ENCODE results near the gene DRG1.
"Not testable (repeated sequence)": the region's sequence is repeated elsewhere in the genome, so short reads cannot be mapped to it uniquely, and the experiment has no call there.

DRG1 gene

DNA sequence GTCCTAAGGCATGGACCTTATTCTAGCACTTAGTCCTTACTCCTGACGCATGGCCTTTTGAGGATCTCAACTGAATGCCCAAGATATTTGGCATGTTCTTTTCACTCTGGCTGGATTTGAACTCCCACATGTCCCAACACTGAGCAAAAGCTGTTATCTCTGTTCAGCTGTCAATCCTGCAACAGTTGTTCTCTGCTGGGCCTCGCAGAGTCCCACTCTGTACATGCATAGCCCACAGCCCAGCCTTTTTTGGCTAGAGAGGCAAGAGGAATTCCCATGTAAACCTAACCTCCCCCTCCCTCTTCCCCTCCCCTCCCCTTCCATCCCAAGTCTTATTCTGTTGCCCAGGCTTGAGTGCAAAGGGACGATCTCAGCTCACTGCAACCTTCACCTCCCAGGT lies 21.8 kb upstream of the DRG1 start:
- no peak for ATAC-seq
- no peak for TF ChIP-seq TOX (CRISPR knock-in tag; IDR thresholded peaks at IDR 0.05; ENCODE audit: borderline replicate concordance)
- TF ChIP-seq CSDC2 (CRISPR knock-in tag; IDR thresholded peaks at IDR 0.05), result no peak
- TF ChIP-seq ZNF565 (CRISPR knock-in tag; conservative IDR thresholded peaks at IDR 0.05; ENCODE audit: low read depth), result no peak
- no peak for TF ChIP-seq GLIS3 (CRISPR knock-in tag; IDR thresholded peaks at IDR 0.05)
- TF ChIP-seq SNAI2 (CRISPR knock-in tag; IDR thresholded peaks at IDR 0.05), result no peak
- TF ChIP-seq ARNTL (CRISPR knock-in tag; IDR thresholded peaks at IDR 0.05; ENCODE audit: borderline replicate concordance, low read depth), result no peak
- TF ChIP-seq, protein P1, sequence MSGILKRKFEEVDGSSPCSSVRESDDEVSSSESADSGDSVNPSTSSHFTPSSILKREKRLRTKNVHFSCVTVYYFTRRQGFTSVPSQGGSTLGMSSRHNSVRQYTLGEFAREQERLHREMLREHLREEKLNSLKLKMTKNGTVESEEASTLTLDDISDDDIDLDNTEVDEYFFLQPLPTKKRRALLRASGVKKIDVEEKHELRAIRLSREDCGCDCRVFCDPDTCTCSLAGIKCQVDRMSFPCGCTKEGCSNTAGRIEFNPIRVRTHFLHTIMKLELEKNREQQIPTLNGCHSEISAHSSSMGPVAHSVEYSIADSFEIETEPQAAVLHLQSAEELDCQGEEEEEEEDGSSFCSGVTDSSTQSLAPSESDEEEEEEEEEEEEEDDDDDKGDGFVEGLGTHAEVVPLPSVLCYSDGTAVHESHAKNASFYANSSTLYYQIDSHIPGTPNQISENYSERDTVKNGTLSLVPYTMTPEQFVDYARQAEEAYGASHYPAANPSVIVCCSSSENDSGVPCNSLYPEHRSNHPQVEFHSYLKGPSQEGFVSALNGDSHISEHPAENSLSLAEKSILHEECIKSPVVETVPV (CRISPR knock-in tag; IDR thresholded peaks at IDR 0.05), result no peak
- no peak for TF ChIP-seq TCF4 (CRISPR knock-in tag; IDR thresholded peaks at IDR 0.05; ENCODE audit: borderline replicate concordance)
- TF ChIP-seq, protein P2, sequence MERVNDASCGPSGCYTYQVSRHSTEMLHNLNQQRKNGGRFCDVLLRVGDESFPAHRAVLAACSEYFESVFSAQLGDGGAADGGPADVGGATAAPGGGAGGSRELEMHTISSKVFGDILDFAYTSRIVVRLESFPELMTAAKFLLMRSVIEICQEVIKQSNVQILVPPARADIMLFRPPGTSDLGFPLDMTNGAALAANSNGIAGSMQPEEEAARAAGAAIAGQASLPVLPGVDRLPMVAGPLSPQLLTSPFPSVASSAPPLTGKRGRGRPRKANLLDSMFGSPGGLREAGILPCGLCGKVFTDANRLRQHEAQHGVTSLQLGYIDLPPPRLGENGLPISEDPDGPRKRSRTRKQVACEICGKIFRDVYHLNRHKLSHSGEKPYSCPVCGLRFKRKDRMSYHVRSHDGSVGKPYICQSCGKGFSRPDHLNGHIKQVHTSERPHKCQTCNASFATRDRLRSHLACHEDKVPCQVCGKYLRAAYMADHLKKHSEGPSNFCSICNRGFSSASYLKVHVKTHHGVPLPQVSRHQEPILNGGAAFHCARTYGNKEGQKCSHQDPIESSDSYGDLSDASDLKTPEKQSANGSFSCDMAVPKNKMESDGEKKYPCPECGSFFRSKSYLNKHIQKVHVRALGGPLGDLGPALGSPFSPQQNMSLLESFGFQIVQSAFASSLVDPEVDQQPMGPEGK (CRISPR knock-in tag; IDR thresholded peaks at IDR 0.05; ENCODE audit: borderline replicate concordance), result no peak
- TF ChIP-seq, protein P3, sequence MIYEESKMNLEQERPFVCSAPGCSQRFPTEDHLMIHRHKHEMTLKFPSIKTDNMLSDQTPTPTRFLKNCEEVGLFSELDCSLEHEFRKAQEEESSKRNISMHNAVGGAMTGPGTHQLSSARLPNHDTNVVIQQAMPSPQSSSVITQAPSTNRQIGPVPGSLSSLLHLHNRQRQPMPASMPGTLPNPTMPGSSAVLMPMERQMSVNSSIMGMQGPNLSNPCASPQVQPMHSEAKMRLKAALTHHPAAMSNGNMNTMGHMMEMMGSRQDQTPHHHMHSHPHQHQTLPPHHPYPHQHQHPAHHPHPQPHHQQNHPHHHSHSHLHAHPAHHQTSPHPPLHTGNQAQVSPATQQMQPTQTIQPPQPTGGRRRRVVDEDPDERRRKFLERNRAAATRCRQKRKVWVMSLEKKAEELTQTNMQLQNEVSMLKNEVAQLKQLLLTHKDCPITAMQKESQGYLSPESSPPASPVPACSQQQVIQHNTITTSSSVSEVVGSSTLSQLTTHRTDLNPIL (CRISPR knock-in tag; IDR thresholded peaks at IDR 0.05; ENCODE audit: low read depth), result no peak
- TF ChIP-seq ZNF8 (CRISPR knock-in tag; IDR thresholded peaks at IDR 0.05), result no peak
- TF ChIP-seq ESRRG (CRISPR knock-in tag; IDR thresholded peaks at IDR 0.05), result no peak
- no peak for TF ChIP-seq ZFP30 (CRISPR knock-in tag; IDR thresholded peaks at IDR 0.05)
- TF ChIP-seq PPARA (CRISPR knock-in tag; IDR thresholded peaks at IDR 0.05; ENCODE audit: borderline replicate concordance), result no peak
- TF ChIP-seq ISL1 (CRISPR knock-in tag; IDR thresholded peaks at IDR 0.05), result no peak
- TF ChIP-seq OSR1 (CRISPR knock-in tag; IDR thresholded peaks at IDR 0.05), result no peak

DNA sequence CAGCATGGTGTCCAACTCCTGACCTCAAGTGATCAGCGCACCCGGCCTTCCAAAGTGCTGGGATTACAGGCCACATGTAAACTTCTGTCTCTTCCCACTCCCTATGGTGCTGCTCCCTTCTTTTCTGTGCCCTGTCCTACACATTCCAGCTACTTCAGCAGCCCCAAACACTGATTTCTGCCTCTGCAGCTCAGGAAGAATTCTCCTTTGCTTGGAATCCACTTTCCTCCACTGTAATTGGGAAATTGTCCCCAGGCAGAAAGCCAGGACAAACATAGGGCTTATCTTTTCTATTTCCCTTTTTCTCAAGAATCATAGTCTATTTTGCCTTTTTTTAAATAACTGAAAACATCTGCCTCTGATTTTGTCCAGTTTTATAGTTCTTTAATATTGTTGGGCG lies 21.3 kb upstream of the DRG1 start:
- no peak; the same call in 2 of the 3 replicates for ATAC-seq
- TF ChIP-seq ZC3H10 (CRISPR knock-in tag; IDR thresholded peaks at IDR 0.05), result no peak
- TF ChIP-seq, protein P4, sequence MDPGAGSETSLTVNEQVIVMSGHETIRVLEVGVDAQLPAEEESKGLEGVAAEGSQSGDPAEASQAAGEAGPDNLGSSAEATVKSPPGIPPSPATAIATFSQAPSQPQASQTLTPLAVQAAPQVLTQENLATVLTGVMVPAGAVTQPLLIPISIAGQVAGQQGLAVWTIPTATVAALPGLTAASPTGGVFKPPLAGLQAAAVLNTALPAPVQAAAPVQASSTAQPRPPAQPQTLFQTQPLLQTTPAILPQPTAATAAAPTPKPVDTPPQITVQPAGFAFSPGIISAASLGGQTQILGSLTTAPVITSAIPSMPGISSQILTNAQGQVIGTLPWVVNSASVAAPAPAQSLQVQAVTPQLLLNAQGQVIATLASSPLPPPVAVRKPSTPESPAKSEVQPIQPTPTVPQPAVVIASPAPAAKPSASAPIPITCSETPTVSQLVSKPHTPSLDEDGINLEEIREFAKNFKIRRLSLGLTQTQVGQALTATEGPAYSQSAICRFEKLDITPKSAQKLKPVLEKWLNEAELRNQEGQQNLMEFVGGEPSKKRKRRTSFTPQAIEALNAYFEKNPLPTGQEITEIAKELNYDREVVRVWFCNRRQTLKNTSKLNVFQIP (CRISPR knock-in tag; IDR thresholded peaks at IDR 0.05; ENCODE audit: borderline replicate concordance, low read depth), result no peak

DNA sequence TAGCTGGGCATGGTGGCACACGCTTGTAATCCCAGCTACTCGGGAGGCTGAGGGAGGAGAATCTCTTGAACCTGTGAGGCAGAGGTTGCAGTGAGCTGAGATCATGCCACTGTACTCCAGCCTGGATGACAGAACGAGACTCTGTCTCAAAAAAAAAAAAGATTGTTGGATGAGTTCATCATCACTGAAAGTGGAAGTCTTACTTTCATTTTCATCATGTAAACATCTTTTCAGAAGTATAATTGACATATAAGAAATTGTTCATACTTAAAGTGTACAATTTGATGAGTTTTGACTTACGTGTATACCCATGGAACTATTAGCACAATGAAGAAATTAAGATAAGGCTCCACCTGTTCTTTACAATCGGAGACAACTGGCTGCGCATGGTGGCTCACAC lies 20.8 kb upstream of the DRG1 start:
- not testable (repeated sequence) for ATAC-seq

DNA sequence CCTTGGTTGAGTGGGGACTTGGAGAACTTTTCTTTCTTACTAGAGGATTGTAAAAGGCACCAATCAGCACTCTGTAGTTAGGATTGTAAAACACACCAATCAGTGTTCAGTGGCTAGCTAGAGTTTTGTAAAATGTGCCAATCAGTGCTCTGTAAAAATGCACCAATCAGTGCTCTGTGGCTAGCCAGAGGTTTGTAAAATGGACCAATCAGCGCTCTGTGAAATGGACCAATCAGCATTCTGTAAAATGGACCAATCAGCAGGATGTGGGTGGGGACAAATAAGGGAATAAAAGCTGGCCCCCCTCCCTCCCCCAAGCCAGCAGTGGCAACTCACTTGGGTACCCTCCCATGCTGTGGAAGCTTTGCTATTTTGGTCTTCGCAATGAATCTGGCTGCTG lies 5.5 kb upstream of the DRG1 start:
- ATAC-seq, result no peak
- TF ChIP-seq PPARA (CRISPR knock-in tag; IDR thresholded peaks at IDR 0.05; ENCODE audit: borderline replicate concordance), result no peak
- TF ChIP-seq RARB (CRISPR knock-in tag; IDR thresholded peaks at IDR 0.05), result no peak
- no peak for TF ChIP-seq TOX (CRISPR knock-in tag; IDR thresholded peaks at IDR 0.05; ENCODE audit: borderline replicate concordance)
- TF ChIP-seq ZFP3 (CRISPR knock-in tag; IDR thresholded peaks at IDR 0.05), result no peak
- TF ChIP-seq BACH2 (CRISPR knock-in tag; IDR thresholded peaks at IDR 0.05; ENCODE audit: borderline replicate concordance), result no peak
- TF ChIP-seq OSR1 (CRISPR knock-in tag; IDR thresholded peaks at IDR 0.05), result no peak
- TF ChIP-seq ESRRG (CRISPR knock-in tag; IDR thresholded peaks at IDR 0.05), result no peak
- TF ChIP-seq ZNF70 (CRISPR knock-in tag; IDR thresholded peaks at IDR 0.05), result no peak
- TF ChIP-seq CSDC2 (CRISPR knock-in tag; IDR thresholded peaks at IDR 0.05), result no peak
- no peak for TF ChIP-seq ISL1 (CRISPR knock-in tag; IDR thresholded peaks at IDR 0.05)
- TF ChIP-seq, protein P4 (CRISPR knock-in tag; IDR thresholded peaks at IDR 0.05; ENCODE audit: borderline replicate concordance, low read depth), result no peak
- TF ChIP-seq GLIS3 (CRISPR knock-in tag; IDR thresholded peaks at IDR 0.05), result no peak
- TF ChIP-seq TCF4 (CRISPR knock-in tag; IDR thresholded peaks at IDR 0.05; ENCODE audit: borderline replicate concordance), result no peak
- TF ChIP-seq, protein P2 (CRISPR knock-in tag; IDR thresholded peaks at IDR 0.05; ENCODE audit: borderline replicate concordance), result no peak
- no peak for TF ChIP-seq ZNF565 (CRISPR knock-in tag; conservative IDR thresholded peaks at IDR 0.05; ENCODE audit: low read depth)
- TF ChIP-seq, protein P5, sequence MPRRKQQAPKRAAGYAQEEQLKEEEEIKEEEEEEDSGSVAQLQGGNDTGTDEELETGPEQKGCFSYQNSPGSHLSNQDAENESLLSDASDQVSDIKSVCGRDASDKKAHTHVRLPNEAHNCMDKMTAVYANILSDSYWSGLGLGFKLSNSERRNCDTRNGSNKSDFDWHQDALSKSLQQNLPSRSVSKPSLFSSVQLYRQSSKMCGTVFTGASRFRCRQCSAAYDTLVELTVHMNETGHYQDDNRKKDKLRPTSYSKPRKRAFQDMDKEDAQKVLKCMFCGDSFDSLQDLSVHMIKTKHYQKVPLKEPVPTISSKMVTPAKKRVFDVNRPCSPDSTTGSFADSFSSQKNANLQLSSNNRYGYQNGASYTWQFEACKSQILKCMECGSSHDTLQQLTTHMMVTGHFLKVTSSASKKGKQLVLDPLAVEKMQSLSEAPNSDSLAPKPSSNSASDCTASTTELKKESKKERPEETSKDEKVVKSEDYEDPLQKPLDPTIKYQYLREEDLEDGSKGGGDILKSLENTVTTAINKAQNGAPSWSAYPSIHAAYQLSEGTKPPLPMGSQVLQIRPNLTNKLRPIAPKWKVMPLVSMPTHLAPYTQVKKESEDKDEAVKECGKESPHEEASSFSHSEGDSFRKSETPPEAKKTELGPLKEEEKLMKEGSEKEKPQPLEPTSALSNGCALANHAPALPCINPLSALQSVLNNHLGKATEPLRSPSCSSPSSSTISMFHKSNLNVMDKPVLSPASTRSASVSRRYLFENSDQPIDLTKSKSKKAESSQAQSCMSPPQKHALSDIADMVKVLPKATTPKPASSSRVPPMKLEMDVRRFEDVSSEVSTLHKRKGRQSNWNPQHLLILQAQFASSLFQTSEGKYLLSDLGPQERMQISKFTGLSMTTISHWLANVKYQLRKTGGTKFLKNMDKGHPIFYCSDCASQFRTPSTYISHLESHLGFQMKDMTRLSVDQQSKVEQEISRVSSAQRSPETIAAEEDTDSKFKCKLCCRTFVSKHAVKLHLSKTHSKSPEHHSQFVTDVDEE (CRISPR knock-in tag; IDR thresholded peaks at IDR 0.05), result no peak
- TF ChIP-seq ZNF8 (CRISPR knock-in tag; IDR thresholded peaks at IDR 0.05), result no peak
